ENCODE measurements around the gene CERS5. TPM values are rescaled to one million over a fixed set of nuclear protein-coding genes. Genes with fewer than 3 reads are reported as not detected.

Gene CERS5
- polyA plus RNA-seq, 1 donor (not counting 4 experiments of a cell fraction or from before 2014, with no cell fraction given) = 72.3 TPM

DNA sequence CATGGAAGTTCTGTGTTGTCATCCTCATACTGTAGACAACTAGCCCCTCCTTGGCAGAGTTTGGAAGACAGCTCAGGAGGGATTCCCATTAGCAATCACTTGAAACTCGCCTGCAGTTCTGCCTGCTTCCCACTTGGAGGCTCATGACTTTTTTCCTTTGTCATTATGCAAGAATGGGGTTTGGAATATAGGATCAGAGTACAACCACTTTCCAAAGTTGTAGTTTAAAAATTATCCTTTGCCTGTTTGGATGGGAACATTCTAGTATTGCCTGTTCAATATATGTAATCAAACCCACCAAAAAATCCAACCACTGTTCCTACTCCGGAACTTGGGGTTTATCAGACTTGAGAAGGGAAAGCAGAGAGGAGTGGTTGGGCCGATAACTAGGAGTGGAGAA, 65.5 kb downstream of the CERS5 start:
- no peaks in the 10 kb centered on the region for H3K27me3 ChIP-seq (ENCODE audit: control insufficient read depth, extremely low read depth, insufficient read depth, low read length)
- FAIRE-seq (no peak), DNase-seq (ENCODE audit: low read depth, low spot score) (no peak)

GRCh38 chr12:50100561-50100960, 66.6 kb downstream of the CERS5 start:
- no peak for FAIRE-seq
- H3K9ac ChIP-seq (ENCODE audit: control insufficient read depth, extremely low read depth, insufficient read depth, low read length) = no peak overlapping the region
- no peaks in the 10 kb centered on the region for H3K27me3 ChIP-seq (ENCODE audit: control insufficient read depth, extremely low read depth, insufficient read depth, low read length)
- H4K20me1 ChIP-seq (ENCODE audit: control insufficient read depth, extremely low read depth, insufficient read depth, low read length) = no peaks in the 10 kb centered on the region
- no peak overlapping the region for H3K4me2 ChIP-seq (ENCODE audit: control insufficient read depth, extremely low read depth, insufficient read depth, low read depth, low read length)
- H3K4me1 ChIP-seq (ENCODE audit: control insufficient read depth, extremely low read depth, insufficient read depth, low read length) = peaks cover 18% of the 10 kb centered on the region
- H3K9me1 ChIP-seq (ENCODE audit: control insufficient read depth, extremely low read depth, insufficient read depth, low read length) = no peaks in the 10 kb centered on the region
- dilution Hi-C loops (cut with MboI; ENCODE audit: extremely low pct_ligation_motif_present, low sequenced_read_pairs) = no loop called here
- no peak overlapping the region for H2AFZ ChIP-seq (ENCODE audit: control insufficient read depth, low read length)
- no peak for DNase-seq (ENCODE audit: low read depth, low spot score)
- no peaks in the 10 kb centered on the region for H3K9me3 ChIP-seq (ENCODE audit: control insufficient read depth, low read depth, low read length)
- no peak overlapping the region for H3K4me3 ChIP-seq (ENCODE audit: control insufficient read depth in 2 of 3, extremely low read depth in 1 of 3, insufficient read depth in 2 of 3, low read depth in 1 of 3, low read length in 3 of 3)
- TF ChIP-seq CTCF (optimal IDR thresholded peaks at IDR 0.05 in 1 of 3, IDR thresholded peaks at IDR 0.05 in 1 of 3, conservative IDR thresholded peaks at IDR 0.05 in 1 of 3; ENCODE audit: extremely low read depth in 1 of 3, insufficient read depth in 2 of 3, low read length in 3 of 3) = no peak
- no peak for TF ChIP-seq EZH2 (IDR thresholded peaks at IDR 0.05; ENCODE audit: low read length)
- peaks cover 34 to 45% of the 10 kb centered on the region in 2 experiments for H3K36me3 ChIP-seq (ENCODE audit: control insufficient read depth in 2 of 2, extremely low read depth in 1 of 2, insufficient read depth in 2 of 2, low read length in 2 of 2)
- no peak overlapping the region for H3K27ac ChIP-seq (ENCODE audit: control insufficient read depth, insufficient read depth, low read length)
- H3K79me2 ChIP-seq (ENCODE audit: control insufficient read depth, insufficient read depth, low read length) = no peaks in the 10 kb centered on the region

More for the DNA sequence above, 65.5 kb downstream of the CERS5 start:
- no peaks in the 10 kb centered on the region for H4K20me1 ChIP-seq (ENCODE audit: control insufficient read depth, extremely low read depth, insufficient read depth, low read length)
- TF ChIP-seq EZH2 (IDR thresholded peaks at IDR 0.05; ENCODE audit: low read length) = no peak
- peak; percentile 33 to 47 (median 47) for TF ChIP-seq CTCF (optimal IDR thresholded peaks at IDR 0.05 in 1 of 3, IDR thresholded peaks at IDR 0.05 in 1 of 3, conservative IDR thresholded peaks at IDR 0.05 in 1 of 3; ENCODE audit: extremely low read depth in 1 of 3, insufficient read depth in 2 of 3, low read length in 3 of 3)
- H3K9ac ChIP-seq (ENCODE audit: control insufficient read depth, extremely low read depth, insufficient read depth, low read length) = no peak overlapping the region
- H3K4me1 ChIP-seq (ENCODE audit: control insufficient read depth, extremely low read depth, insufficient read depth, low read length) = peaks cover 18% of the 10 kb centered on the region
- dilution Hi-C loops (cut with MboI; ENCODE audit: extremely low pct_ligation_motif_present, low sequenced_read_pairs) = no loop called here
- no peaks in the 10 kb centered on the region for H3K79me2 ChIP-seq (ENCODE audit: control insufficient read depth, insufficient read depth, low read length)
- H3K9me1 ChIP-seq (ENCODE audit: control insufficient read depth, extremely low read depth, insufficient read depth, low read length) = no peaks in the 10 kb centered on the region
- no peak overlapping the region for H3K27ac ChIP-seq (ENCODE audit: control insufficient read depth, insufficient read depth, low read length)
- H3K4me3 ChIP-seq (ENCODE audit: control insufficient read depth in 2 of 3, extremely low read depth in 1 of 3, insufficient read depth in 2 of 3, low read depth in 1 of 3, low read length in 3 of 3) = no peak overlapping the region
- no peaks in the 10 kb centered on the region for H3K9me3 ChIP-seq (ENCODE audit: control insufficient read depth, low read depth, low read length)
- H3K36me3 ChIP-seq (ENCODE audit: control insufficient read depth in 2 of 2, extremely low read depth in 1 of 2, insufficient read depth in 2 of 2, low read length in 2 of 2) = peaks cover 23 to 34% of the 10 kb centered on the region in 2 experiments
- H3K4me2 ChIP-seq (ENCODE audit: control insufficient read depth, extremely low read depth, insufficient read depth, low read depth, low read length) = no peak overlapping the region
- no peak overlapping the region for H2AFZ ChIP-seq (ENCODE audit: control insufficient read depth, low read length)

Measured in keratinocyte (primary cell).